Neural progenitor cell (in vitro differentiated cells): Measurements from ENCODE around the gene CAST. TPM values are rescaled to one million over a fixed set of nuclear protein-coding genes. Genes with fewer than 3 reads are reported as not detected.

Source experiments
- DNase-seq: peaks from one replicate; pipeline ENCODE4 v3.0.0-alpha.2; 2016; ENCODE audit warnings: low spot score
- H2AFZ ChIP-seq: fragments of 200-600 bp; sonication (generic); replicated peaks from 2 replicates; pipeline ENCODE4 v1.6.1; 2016; ENCODE audit warnings: antibody characterized with exemption
- H3F3A ChIP-seq: fragments of 200-600 bp; sonication (generic); 2 replicates; pipeline ENCODE4 v1.6.1; 2016; ENCODE audit warnings: antibody characterized with exemption, low read depth
- H3K27ac ChIP-seq: fragments of 200-600 bp; sonication (generic); 2 replicates; pipeline ENCODE4 v1.5.1; 2016; ENCODE audit warnings: mild to moderate bottlenecking
- H3K27me3 ChIP-seq: fragments of 200-600 bp; sonication (generic); 2 replicates; pipeline ENCODE4 v1.6.1; 2016; ENCODE audit warnings: mild to moderate bottlenecking, moderate library complexity
- H3K36me3 ChIP-seq: fragments of 200-600 bp; sonication (generic); 2 replicates; pipeline ENCODE4 v1.5.1; 2016
- H3K4me1 ChIP-seq: fragments of 200-600 bp; sonication (generic); 2 replicates; pipeline ENCODE4 v1.6.1; 2016; ENCODE audit warnings: mixed run types
- H3K4me2 ChIP-seq: fragments of 200-600 bp; sonication (generic); 2 replicates; pipeline ENCODE4 v1.6.1; 2016
- H3K4me3 ChIP-seq: fragments of 200-600 bp; sonication (generic); 2 replicates; pipeline ENCODE4 v1.5.1; 2016
- H3K79me2 ChIP-seq: fragments of 200-600 bp; sonication (generic); 2 replicates; pipeline ENCODE4 v1.6.1; 2016; ENCODE audit warnings: low read depth
- H3K9ac ChIP-seq: fragments of 200-600 bp; sonication (generic); 2 replicates; pipeline ENCODE4 v1.6.1; 2016
- H3K9me3 ChIP-seq: fragments of 200-600 bp; sonication (generic); 2 replicates; pipeline ENCODE4 v1.5.1; 2016; ENCODE audit warnings: low read depth
- H4K20me1 ChIP-seq: fragments of 200-600 bp; sonication (generic); 2 replicates; pipeline ENCODE4 v1.6.1; 2016; ENCODE audit warnings: low read depth
- H3K27ac Mint-ChIP-seq: 3 replicates; pipeline ENCODE4 v1.8.0; 2021; ENCODE audit warnings: mixed read lengths
- H3K27me3 Mint-ChIP-seq: 2 replicates; pipeline ENCODE4 v1.8.0; 2022; ENCODE audit warnings: low read depth, mild to moderate bottlenecking, inconsistent platforms, moderate library complexity, mixed read lengths; ENCODE audit not compliant: insufficient read depth
- H3K36me3 Mint-ChIP-seq: 3 replicates; pipeline ENCODE4 v1.8.0; 2021; ENCODE audit warnings: mixed read lengths
- H3K4me1 Mint-ChIP-seq: 3 replicates; pipeline ENCODE4 v1.8.0; 2021; ENCODE audit warnings: mixed read lengths
- H3K4me3 Mint-ChIP-seq: 3 replicates; pipeline ENCODE4 v1.8.0; 2021; ENCODE audit warnings: mild to moderate bottlenecking, moderate library complexity, mixed read lengths
- H3K9me3 Mint-ChIP-seq: 3 replicates; pipeline ENCODE4 v1.8.0; 2020; ENCODE audit warnings: mixed read lengths
- CTCF ChIP-seq: fragments of 200-600 bp; sonication (generic); IDR thresholded peaks from 2 replicates; pipeline ENCODE4 v1.5.1; 2017; ENCODE audit warnings: antibody characterized with exemption, mild to moderate bottlenecking
- EZH2 ChIP-seq: fragments of 200-600 bp; sonication (generic); IDR thresholded peaks from 2 replicates; pipeline ENCODE4 v1.6.1; 2017; ENCODE audit warnings: antibody characterized with exemption, mild to moderate bottlenecking, moderate library complexity
- EZH2phosphoT487 ChIP-seq: fragments of 200-600 bp; sonication (generic); IDR thresholded peaks from 2 replicates; pipeline ENCODE4 v1.6.1; 2017; ENCODE audit warnings: antibody characterized with exemption
- total RNA-seq: library from RNA; depleted of rRNA; stranded (reverse); fragments of >200 nt; gene quantifications from 2 replicates; pipeline ENCODE4 v1.2.3, GENCODE V29; 2015; ENCODE audit warnings: low replicate concordance

Gene CAST
- total RNA-seq, 1 donor from 2014 or later, result 64.6 TPM

- H3K4me1 ChIP-seq, result no peaks in the 10 kb centered on the region
- no peak overlapping the region for H3K4me3 ChIP-seq
- TF ChIP-seq EZH2 (no peak), EZH2phosphoT487 (no peak), CTCF (no peak)
- no peak overlapping the region for H3K4me2 ChIP-seq
- no peaks in the 10 kb centered on the region for H3K36me3 Mint-ChIP-seq
- H3K79me2 ChIP-seq, result no peaks in the 10 kb centered on the region
- H3K9me3 Mint-ChIP-seq, result no peaks in the 10 kb centered on the region
- no peaks in the 10 kb centered on the region for H3K27me3 ChIP-seq
- no peaks in the 10 kb centered on the region for H3F3A ChIP-seq
- no peaks in the 10 kb centered on the region for H3K9me3 ChIP-seq
- H3K27ac Mint-ChIP-seq, result no peak overlapping the region
- H3K4me3 Mint-ChIP-seq, result no peak overlapping the region
- H4K20me1 ChIP-seq, result no peaks in the 10 kb centered on the region
- H3K36me3 ChIP-seq, result no peaks in the 10 kb centered on the region
- peaks cover under 1% of the 10 kb centered on the region for H3K27me3 Mint-ChIP-seq
- no peak overlapping the region for H2AFZ ChIP-seq
- no peaks in the 10 kb centered on the region for H3K4me1 Mint-ChIP-seq
- no peak for DNase-seq
- H3K9ac ChIP-seq, result no peak overlapping the region
- no peak overlapping the region for H3K27ac ChIP-seq
Observed at GRCh38 chr5:96673127-96673526, 11.0 kb downstream of the CAST start.

- Mint-ChIP-seq H3K9me3 (no peaks in the 10 kb centered on the region), H3K4me1 (no peaks in the 10 kb centered on the region), H3K36me3 (peaks cover 1% of the 10 kb centered on the region), H3K27me3 (no peaks in the 10 kb centered on the region), H3K4me3 (no peak overlapping the region), H3K27ac (no peak overlapping the region)
- no peak for DNase-seq
- Histone ChIP-seq H3K9ac (no peak overlapping the region), H2AFZ (no peak overlapping the region), H3K4me2 (no peak overlapping the region), H3K4me3 (no peak overlapping the region), H4K20me1 (no peaks in the 10 kb centered on the region), H3K36me3 (no peaks in the 10 kb centered on the region), H3F3A (no peaks in the 10 kb centered on the region), H3K27ac (no peak overlapping the region), H3K27me3 (no peaks in the 10 kb centered on the region), H3K79me2 (no peaks in the 10 kb centered on the region), H3K4me1 (no peaks in the 10 kb centered on the region), H3K9me3 (no peaks in the 10 kb centered on the region)
- TF ChIP-seq EZH2, result no peak
Observed at GRCh38 chr5:96675882-96676281, 13.7 kb downstream of the CAST start.

- no peak overlapping the region for H3K27ac Mint-ChIP-seq
- H3K79me2 ChIP-seq, result no peaks in the 10 kb centered on the region
Observed at GRCh38 chr5:96677496-96677895, 15.3 kb downstream of the CAST start.

GRCh38 chr5:96679293-96679692 lies 17.1 kb downstream of the CAST start:
- Histone ChIP-seq H3K27me3 (no peaks in the 10 kb centered on the region), H3K4me1 (no peaks in the 10 kb centered on the region), H3K9ac (no peak overlapping the region), H3K27ac (no peak overlapping the region), H3F3A (no peaks in the 10 kb centered on the region), H2AFZ (no peak overlapping the region), H3K36me3 (no peaks in the 10 kb centered on the region), H4K20me1 (no peaks in the 10 kb centered on the region), H3K9me3 (no peaks in the 10 kb centered on the region), H3K79me2 (no peaks in the 10 kb centered on the region), H3K4me2 (no peak overlapping the region), H3K4me3 (no peak overlapping the region)
- Mint-ChIP-seq H3K27ac (no peak overlapping the region), H3K4me3 (no peak overlapping the region), H3K4me1 (no peaks in the 10 kb centered on the region), H3K27me3 (no peaks in the 10 kb centered on the region), H3K36me3 (peaks cover 3% of the 10 kb centered on the region), H3K9me3 (no peaks in the 10 kb centered on the region)
- TF ChIP-seq CTCF, result no peak
- TF ChIP-seq EZH2, result no peak
- TF ChIP-seq EZH2phosphoT487, result no peak
- DNase-seq, result no peak

More at GRCh38 chr5:96677496-96677895, 15.3 kb downstream of the CAST start:
- H3K9ac ChIP-seq, result no peak overlapping the region
- no peak overlapping the region for H3K4me3 ChIP-seq
- no peak overlapping the region for H2AFZ ChIP-seq
- peaks cover 3% of the 10 kb centered on the region for H3K36me3 Mint-ChIP-seq
- no peak overlapping the region for H3K27ac ChIP-seq
- TF ChIP-seq CTCF (no peak), EZH2 (no peak), EZH2phosphoT487 (no peak)
- no peaks in the 10 kb centered on the region for H4K20me1 ChIP-seq
- H3K27me3 ChIP-seq, result no peaks in the 10 kb centered on the region
- H3K36me3 ChIP-seq, result no peaks in the 10 kb centered on the region
- H3K9me3 Mint-ChIP-seq, result no peaks in the 10 kb centered on the region
- no peaks in the 10 kb centered on the region for H3K27me3 Mint-ChIP-seq
- no peak overlapping the region for H3K4me3 Mint-ChIP-seq
- no peak overlapping the region for H3K4me2 ChIP-seq
- no peaks in the 10 kb centered on the region for H3F3A ChIP-seq
- no peaks in the 10 kb centered on the region for H3K9me3 ChIP-seq
- no peaks in the 10 kb centered on the region for H3K4me1 ChIP-seq
- no peak for DNase-seq
- H3K4me1 Mint-ChIP-seq, result no peaks in the 10 kb centered on the region
